Activated CD8-positive, alpha-beta memory T cell treated with anti-CD3 and anti-CD28 coated beads, Interleukin-2, amount 50 U/mL, for 24 hours (primary cell): ENCODE data around the gene GCH1.
"Not testable (repeated sequence)": the region's sequence is repeated elsewhere in the genome, so short reads cannot be mapped to it uniquely, and the experiment has no call there.

ENCODE experiments used
- DNase-seq: peaks from one replicate; pipeline ENCODE4 v3.0.0-alpha.2; 2020; ENCODE audit errors: extremely low read depth

Gene GCH1

GRCh38 chr14:54822685-54823084 lies 79.9 kb downstream of the GCH1 start:
- DNase-seq = no peak

GRCh38 chr14:54818201-54819133 lies 84.2 kb downstream of the GCH1 start:
- DNase-seq = no peak

- DNase-seq = no peak
These were observed 85.1 kb downstream of the GCH1 start for GRCh38 chr14:54817506-54817905.

GRCh38 chr14:54816450-54816849 lies 86.2 kb downstream of the GCH1 start:
- DNase-seq = no peak

GRCh38 chr14:54815515-54815914 lies 87.1 kb downstream of the GCH1 start:
- no peak for DNase-seq

- no peak for DNase-seq
These were observed 87.6 kb downstream of the GCH1 start for GRCh38 chr14:54815016-54815415.

- DNase-seq = no peak
These were observed 88.5 kb downstream of the GCH1 start for GRCh38 chr14:54814076-54814475.

GRCh38 chr14:54813081-54813480 lies 89.5 kb downstream of the GCH1 start:
- no peak for DNase-seq

GRCh38 chr14:54812617-54813016 lies 90.0 kb downstream of the GCH1 start:
- no peak for DNase-seq

GRCh38 chr14:54809767-54810166 lies 92.9 kb downstream of the GCH1 start:
- DNase-seq = no peak

GRCh38 chr14:54808326-54809161 lies 94.1 kb downstream of the GCH1 start:
- no peak for DNase-seq

- no peak for DNase-seq
These were observed 94.7 kb downstream of the GCH1 start for GRCh38 chr14:54807881-54808280.

GRCh38 chr14:54807428-54807827 lies 95.2 kb downstream of the GCH1 start:
- no peak for DNase-seq

GRCh38 chr14:54806616-54807015 lies 96.0 kb downstream of the GCH1 start:
- DNase-seq = no peak

- peak; percentile 44 for DNase-seq
These were observed 96.9 kb downstream of the GCH1 start for GRCh38 chr14:54805445-54806322.

- no peak for DNase-seq
These were observed 97.6 kb downstream of the GCH1 start for GRCh38 chr14:54805070-54805444.

- no peak for DNase-seq
These were observed 98.0 kb downstream of the GCH1 start for GRCh38 chr14:54804538-54805041.

- DNase-seq = no peak
These were observed 98.6 kb downstream of the GCH1 start for GRCh38 chr14:54803926-54804537.

GRCh38 chr14:54803396-54803795 lies 99.2 kb downstream of the GCH1 start:
- DNase-seq = no peak

- not testable (repeated sequence) for DNase-seq
These were observed 101.1 kb downstream of the GCH1 start for GRCh38 chr14:54801482-54801881.

GRCh38 chr14:54798465-54799124 lies 104.0 kb downstream of the GCH1 start:
- DNase-seq = no peak
